T-helper 2 cell treated with Interferon-gamma antibody and Interleukin-4, amounts not matched to agents 100 ng/mL and 5 ng/mL, for 36 hours (primary cell): Measurements from ENCODE around the gene SLC39A10. TPM values are rescaled to one million over a fixed set of nuclear protein-coding genes. Genes with fewer than 3 reads are reported as not detected.

Source experiments
- intact Hi-C: fragments of 100-400 bp; cut with micrococcal nuclease; formaldehyde crosslinking; loops from one replicate; pipeline ENCODE4 v1.15.1; 2023
- total RNA-seq: library from RNA; stranded (reverse); gene quantifications from 2 replicates; pipeline ENCODE4 v1.2.3, GENCODE V29; 2022

Gene SLC39A10
- total RNA-seq, 1 donor from 2014 or later = 47.1 TPM

DNA sequence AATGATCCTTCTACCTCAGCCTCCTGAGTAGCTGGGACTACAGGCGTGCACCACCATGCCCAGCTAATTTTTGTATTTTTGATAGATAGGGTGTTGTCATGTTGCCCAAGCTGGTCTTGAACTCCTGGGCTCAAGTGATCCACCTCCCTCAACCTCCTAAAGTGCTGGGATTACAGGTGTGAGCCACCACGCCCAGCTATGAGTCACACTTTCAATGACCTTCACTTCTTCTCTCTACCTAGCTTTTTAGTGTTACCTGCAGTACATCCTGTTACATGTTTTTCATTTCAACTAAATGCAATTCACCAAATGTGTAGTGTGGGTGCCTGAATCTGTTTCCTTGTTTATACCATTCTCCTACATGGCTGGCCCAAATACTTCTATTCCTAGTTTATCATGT is 64.0 kb downstream of the SLC39A10 start:
- intact Hi-C loops = no loop called here

DNA sequence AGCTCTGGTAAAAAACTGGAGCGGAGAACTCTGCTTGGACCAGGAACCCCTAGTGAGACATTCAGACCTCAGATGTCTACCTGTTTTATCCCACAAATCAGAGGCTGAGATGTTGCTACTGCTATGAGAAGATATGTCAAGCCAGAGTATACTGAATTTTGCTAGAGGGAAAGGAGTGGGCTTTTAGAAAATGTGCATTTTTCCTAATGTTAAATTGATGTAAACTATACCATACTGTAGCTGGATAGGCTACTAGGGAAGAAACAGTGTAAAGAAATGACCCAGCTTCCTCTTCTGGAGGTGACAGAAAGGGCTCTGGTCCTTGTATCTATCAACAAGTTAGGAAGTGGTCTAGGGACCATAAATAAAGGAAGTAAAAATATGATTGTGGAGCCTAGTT is 65.0 kb downstream of the SLC39A10 start:
- intact Hi-C loops = no loop called here

DNA sequence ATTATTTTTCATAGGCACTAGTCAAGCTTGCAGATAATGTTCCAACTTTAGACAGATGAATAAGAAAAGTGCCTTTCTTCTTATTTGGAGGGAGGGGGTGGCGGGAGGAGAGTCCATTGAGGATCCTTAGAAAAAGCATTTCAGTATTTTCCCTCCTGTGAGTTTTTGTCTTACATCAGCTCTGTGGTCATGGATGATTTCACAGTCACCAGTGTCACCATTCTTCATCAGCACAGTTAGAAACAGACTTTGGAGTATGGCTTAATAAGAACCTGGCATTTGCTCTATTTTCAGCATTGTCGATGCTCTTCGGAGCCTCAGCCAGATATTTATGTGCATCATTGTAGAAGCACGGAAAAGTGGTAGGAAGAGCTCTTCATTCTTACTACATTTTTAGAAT is 70.1 kb downstream of the SLC39A10 start:
- intact Hi-C loops = no loop called here

DNA sequence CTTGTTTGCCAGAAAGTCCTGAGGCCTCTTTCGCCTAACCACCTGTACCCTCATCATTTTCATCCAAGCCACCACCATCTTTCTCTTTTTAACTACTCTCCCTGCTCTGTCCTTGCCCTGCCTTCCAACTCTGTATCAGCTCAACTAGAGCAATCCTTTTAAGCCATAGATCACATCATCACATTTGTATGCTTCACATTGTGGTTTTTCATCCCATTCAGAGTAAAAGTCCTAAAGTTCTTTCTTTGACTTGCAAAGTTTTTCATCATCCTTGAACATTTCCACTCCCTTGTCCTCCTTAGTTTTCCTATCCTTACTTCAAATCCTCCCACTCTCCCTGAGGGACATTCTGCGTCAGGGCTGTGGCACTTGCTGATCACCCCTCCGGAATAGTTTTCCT is 73.9 kb downstream of the SLC39A10 start:
- intact Hi-C loops = no loop called here

DNA sequence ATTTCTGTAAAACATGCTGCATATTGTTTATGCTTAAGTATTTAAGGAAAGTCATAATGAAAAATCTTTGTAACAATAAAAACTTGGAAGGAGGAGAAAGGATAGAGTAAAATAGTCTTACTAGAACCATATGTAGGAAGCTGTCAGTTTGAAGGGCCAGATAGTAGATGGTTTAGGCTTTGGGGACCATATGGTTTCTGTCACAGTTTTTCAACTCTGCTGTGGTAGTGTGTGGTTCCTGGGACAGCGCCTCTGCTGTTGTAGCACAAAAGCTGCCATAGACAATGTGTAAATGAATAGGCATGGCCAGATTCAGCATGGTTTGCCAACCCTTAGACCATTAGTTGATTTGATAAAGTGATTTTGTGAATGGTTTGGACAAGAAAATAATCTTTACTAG is 75.5 kb downstream of the SLC39A10 start:
- intact Hi-C loops = no loop called here

DNA sequence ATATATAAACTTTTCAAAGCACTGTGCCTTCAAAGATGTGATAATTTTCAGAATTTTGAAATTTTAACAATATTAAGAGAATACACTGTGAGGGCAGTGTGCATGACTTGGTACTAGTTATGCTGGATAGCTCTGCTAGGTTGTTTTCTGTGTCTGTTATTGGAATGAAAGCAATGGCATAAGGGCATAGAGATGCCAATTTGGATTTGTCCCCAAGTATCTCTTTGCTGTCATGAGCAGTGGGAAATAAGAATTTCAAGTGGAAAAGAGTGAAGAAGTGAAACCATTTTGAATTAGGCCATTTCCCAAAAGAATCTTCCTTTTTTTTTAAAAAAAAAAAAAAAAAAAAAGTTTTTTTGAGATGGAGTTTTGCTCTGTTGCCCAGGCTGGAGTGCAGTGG is 76.8 kb downstream of the SLC39A10 start:
- intact Hi-C loops = no loop called here

DNA sequence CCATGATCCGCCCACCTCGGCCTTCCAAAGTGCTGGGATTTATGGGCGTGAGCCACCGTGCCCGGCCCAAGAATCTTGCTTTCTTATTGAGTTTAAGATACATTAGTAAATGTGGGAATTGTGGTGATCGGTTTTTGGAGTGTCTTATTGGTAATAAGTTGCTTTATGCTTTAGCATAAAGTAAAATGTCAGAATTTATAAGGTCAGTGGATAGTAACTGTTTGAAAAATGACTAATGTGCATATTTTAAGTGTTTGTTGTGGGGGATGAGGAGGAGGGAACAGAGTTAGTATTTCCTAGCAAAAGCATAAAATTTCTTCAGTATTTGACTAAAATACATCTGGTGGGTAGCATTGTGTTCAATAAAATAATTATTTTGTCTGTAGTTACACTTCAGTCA is 77.4 kb downstream of the SLC39A10 start:
- intact Hi-C loops = no loop called here

DNA sequence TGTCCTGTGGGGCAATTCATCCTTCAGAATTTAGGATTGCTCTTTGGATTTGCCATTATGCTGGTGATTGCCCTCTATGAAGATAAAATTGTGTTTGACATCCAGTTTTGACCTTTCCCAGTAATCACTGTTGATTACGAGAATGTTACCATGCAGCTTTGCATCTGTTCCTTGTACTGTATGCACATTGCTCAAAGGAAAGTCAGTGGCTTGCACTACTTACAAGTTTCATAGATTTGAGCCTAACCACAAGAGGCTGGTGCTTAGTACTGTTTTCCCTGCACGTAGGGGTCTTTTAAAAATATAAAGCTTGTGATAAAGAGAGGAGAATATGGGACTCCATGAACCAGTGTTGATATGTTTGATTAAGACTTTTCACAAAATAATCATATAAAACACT is 77.9 kb downstream of the SLC39A10 start:
- intact Hi-C loops = no loop called here

DNA sequence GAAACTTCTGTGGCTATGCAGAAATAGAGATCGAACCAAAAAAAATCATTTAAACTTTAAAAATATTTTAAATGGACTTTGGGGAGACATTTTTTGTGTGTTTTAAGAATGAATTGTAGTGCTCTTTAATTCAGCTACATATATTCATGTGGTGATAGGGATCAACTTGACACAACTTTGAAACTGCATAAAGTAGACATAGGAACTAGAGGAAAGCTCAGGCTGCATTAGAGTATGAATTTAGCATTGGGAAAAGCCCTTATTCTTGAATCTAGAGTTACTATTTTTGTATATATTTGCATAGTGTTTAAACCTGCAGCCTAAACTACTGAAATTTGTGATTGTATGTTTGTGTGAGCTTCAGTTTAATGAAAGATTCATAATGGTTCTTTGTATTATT is 78.3 kb downstream of the SLC39A10 start:
- intact Hi-C loops = no loop called here

DNA sequence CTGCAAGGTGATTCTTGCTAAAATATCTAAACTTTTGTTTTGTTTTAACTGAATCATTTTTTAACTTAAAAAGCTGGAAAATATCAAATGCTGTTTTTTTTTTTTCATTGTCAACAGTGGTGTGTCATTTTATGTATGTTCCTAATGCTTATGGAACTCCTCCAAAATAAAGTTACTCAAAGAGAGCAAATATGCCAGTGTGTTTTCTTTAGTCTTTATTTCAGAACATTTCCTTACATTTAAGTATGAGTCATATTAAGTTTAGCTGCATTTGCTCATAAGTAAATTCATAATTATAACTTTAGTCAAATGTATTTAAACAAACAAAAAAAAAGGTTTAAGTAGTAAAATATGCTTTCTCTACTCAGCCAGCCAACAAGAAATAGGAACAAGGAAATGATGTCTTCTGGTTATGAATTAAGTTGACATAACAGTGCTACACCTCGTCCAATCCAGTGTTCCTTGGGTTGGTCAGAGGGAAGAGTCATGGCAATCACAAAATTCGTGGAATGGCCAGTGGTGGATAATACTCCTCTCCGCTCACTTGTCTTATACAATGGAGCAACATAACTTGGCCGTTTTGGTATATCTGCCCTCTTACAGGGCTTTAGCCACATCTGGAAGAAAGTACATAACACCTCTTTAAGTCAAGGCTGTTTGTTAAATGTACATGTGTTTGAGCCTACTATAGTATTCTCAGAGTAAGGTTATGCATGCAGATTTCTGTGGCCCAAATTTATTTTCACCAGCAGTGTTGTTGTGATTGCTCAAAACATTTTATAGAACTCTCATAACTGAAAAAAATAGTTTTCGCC is 80.7 kb downstream of the SLC39A10 start:
- intact Hi-C loops = no loop called here

DNA sequence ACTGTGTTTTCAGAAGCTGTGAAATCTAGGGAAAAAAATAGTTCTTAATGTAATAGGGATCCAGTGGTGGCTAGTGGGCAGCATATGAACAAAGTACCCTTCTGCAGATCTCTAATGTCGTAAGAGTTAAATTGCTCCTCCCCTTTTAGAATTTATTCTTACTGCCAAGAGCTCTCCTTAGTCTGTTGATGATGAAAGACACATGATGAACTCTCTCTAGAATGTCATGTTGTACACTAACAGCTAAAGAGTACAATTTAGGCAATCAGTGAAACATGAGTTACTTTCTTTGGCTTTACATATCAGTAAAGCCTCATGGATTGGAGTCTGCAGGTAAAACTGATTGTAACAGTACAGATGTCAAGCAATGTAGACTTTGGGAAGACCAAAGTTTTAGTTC is 84.2 kb downstream of the SLC39A10 start:
- intact Hi-C loops = no loop called here

DNA sequence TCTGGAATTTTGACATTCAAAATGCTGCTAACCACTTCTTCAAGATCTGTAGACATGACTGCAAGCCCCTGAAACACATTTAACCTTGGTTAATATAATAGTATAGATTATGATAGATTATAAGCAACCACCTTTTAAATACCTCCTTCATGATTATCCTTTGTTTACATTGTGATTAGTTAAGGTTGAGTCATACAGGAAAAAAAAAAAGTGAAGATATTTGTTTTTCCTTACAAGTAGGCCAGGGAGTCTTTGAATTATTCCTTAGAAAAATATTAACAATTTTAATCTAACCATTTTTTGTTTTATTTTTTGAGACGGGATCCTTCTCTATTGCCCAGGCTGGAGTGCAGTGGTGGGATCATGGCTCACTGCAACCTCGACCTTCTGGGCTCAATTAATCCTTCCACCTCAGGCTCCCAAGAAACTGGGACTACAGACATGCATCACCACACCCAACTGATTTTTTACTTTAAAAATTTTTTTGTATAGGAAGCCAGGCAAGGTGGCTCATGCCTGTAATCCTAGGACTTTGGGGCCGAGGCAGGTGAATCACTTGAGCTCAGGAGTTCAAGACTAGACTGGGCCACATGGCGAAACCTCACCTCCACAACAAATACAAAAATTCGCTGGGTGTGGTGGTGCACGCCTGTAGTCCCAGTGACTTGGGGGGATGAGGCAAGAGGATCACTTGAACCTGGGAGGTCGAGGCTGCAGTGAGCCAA is 99.4 kb downstream of the SLC39A10 start:
- intact Hi-C loops = no loop called here

DNA sequence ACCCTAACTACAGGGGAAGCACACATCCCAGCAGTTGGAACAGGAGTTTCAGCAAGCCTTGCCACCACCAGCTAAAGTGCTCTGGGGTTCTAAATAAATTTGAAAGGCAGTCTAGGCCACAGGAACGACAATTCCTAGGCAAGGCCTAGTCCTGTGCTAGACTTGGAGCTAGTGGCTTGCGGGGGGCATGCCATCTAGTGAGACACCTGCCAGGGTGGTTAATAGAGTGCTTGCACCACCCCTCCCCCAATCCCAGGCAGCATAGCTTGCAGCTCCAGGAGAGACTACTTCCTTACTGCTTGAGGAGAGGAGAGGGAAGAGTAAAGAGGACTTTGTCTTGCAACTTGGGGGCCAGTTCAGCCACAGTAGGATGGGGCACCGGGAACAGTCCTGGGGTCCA is 101.8 kb downstream of the SLC39A10 start:
- intact Hi-C loops = no loop called here

DNA sequence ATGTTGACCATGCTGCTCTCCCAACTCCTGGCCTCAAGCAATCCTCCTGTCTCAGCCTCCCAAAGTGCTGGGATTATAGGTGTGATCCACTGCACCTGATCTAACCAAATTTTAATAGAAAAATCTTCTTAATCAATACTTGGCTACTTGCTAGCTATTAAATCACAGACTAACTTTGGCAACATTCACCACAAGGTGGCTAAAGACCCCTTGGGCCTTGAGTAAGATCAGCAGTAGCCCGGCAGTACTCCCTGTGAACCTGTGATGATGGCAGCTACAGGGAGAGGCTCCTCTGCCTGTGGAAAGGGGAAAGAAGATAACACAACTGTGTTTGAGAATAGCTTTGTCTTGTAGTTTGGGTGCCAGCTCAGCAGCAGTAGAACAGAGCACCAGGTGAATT is 102.9 kb downstream of the SLC39A10 start:
- intact Hi-C loops = no loop called here

DNA sequence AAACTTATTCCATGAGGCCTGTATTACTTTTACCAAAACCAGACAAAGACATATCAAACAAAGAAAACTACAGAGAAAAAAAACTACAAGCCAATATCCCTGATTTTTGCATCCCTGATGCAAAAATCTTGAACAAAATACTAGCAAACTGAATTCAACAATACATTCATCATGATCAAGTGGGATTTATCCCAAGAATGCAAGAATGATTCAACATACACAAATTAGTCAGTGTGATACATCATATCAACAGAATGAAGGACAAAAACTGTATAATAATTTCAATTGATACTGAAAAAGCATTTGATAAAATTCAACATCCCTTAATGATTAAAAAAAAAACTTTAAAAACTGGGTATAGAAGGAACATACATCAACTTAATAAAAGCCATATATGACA is 106.8 kb downstream of the SLC39A10 start:
- intact Hi-C loops = no loop called here

DNA sequence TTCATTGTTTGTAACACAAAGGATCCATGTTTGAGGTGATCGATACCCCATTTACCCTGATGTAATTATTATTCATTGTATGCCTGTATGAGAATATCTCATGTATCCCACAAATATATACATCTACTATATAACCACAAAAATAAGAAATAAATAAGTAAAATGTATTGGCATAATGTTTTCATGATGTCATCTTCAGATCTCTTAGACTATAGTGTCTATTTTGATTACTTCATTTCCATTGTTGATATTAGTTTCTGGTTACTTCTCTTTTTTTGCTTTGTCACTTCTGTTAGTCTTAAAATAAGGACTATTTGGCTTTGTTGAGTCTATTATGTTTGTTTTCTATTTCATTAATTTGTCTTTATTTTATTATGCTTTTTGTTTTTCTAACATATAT is 109.7 kb downstream of the SLC39A10 start:
- intact Hi-C loops = no loop called here

DNA sequence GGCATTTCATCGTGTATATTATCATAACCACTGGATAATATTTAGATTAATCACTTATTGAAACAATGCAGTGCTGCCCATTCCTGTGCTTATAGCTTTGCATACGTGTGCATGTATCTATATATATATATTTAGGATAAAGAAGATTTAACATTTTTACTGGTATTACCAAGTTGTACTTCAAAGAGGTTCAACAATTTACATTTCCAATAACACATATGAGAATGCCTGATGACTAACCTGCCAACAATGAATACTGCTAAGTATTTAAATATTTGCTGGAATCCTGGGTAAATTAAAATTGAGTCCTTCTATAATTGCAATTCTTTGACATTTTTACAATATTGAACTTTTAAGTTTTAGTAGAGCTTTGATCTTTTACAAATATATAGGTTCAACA is 111.4 kb downstream of the SLC39A10 start:
- intact Hi-C loops = no loop called here

DNA sequence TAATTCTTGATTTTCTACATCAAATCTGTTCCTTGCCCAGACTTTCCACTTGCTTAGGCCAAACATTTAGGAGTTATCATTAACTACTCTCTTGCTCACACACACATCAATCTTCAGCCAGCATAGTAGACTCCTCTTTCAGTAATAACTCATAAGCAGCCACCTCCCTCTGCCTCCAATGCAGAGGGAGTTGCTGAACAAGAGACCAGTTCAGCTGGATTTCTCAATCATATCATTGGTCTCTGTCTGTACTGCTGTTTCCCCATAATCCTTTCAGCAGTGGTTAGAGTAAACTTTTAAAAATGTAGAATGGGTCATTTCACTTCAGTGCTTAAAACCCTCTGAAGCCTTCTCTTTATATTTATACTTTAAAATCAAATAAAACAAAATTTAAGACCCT is 112.9 kb downstream of the SLC39A10 start:
- intact Hi-C loops = no loop called here

DNA sequence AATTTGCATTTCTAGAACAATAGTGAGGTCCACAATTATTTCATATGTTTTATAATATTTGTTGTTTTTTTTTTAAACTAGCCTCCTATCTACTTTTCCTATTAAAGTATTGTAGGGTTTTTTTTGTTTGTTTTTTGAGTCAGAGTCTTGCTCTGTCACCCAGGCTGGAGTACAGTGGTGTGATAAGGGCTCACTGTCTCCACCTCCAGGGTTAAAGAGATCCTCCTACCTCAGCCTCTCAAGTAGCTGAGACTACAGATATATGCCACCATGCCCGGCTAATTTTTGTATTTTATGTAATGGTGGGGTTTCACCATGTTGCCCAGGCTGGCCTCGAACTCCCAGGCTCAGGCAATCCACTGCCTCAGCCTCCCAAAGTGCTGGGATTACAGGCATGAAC is 122.5 kb downstream of the SLC39A10 start:
- intact Hi-C loops = no loop called here

DNA sequence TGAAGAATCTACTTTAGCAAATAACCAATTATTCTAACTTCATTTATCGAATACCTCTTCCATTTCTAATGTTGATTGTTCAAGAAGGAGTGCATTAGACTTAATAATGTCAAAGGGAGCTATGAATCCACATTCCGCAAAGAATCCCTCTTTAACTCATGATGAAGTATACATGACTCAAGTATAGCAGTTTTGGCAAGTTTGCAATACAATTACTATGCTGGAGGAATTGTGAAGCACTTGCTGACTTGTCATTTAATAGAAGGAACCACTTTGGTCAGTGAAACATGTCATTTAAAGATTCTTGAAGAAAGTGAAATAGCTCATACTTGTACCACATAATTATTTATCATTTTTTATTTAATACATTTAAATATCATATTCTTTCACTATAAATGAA is 125.1 kb downstream of the SLC39A10 start:
- intact Hi-C loops = no loop called here
